NB4 (cell line): ENCODE measurements around the gene DGKB.
"Not testable (repeated sequence)": the region's sequence is repeated elsewhere in the genome, so short reads cannot be mapped to it uniquely, and the experiment has no call there.

Experiments used
- DNase-seq: peaks from one replicate; pipeline ENCODE4 v3.0.0; 2010; ENCODE audit warnings: low read depth
- H3K4me3 ChIP-seq: one replicate; pipeline ENCODE4 v1.5.1; 2011; ENCODE audit warnings: mild to moderate bottlenecking, low read depth, low read length, moderate library complexity
- MYC ChIP-seq: IDR thresholded peaks from 2 replicates; pipeline ENCODE4 v1.6.1; 2011; ENCODE audit warnings: low read depth, low read length
- POLR2A ChIP-seq: IDR thresholded peaks from 2 replicates; pipeline ENCODE4 v1.6.1; 2011; ENCODE audit warnings: mild to moderate bottlenecking; ENCODE audit not compliant: insufficient read length; ENCODE audit errors: extremely low read depth
- TF ChIP-seq, protein P1 (sequence below): IDR thresholded peaks from 2 replicates; pipeline ENCODE4 v1.6.1; 2011; ENCODE audit warnings: low read depth, low read length
- TF ChIP-seq, protein P2 (sequence below): IDR thresholded peaks from one replicate; pipeline ENCODE4 v1.5.1; 2012; ENCODE audit warnings: low read depth, low read length

Gene DGKB

DNA sequence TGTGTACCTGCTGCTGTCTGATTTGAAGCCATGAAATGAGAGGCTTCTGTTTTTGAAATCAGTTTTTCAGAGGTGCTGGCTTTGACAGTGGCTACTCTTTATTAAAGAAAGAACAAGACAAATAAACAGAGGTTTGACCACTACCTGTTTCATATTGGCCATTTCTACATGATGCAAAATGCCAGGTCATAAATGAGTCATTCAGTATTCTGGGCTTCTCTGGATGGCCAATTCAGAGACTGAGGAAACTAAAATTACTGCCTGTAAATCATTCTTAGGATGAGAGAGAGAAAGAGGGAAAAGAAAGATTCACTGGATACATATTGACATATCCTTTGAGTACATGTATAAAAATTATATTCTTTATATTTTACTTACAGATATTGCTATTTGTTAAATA lies 609.8 kb downstream of the DGKB start:
- no peak for DNase-seq
- TF ChIP-seq, protein P1, sequence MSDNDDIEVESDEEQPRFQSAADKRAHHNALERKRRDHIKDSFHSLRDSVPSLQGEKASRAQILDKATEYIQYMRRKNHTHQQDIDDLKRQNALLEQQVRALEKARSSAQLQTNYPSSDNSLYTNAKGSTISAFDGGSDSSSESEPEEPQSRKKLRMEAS: no peak
- TF ChIP-seq MYC (no peak), POLR2A (no peak)
- TF ChIP-seq, protein P2, sequence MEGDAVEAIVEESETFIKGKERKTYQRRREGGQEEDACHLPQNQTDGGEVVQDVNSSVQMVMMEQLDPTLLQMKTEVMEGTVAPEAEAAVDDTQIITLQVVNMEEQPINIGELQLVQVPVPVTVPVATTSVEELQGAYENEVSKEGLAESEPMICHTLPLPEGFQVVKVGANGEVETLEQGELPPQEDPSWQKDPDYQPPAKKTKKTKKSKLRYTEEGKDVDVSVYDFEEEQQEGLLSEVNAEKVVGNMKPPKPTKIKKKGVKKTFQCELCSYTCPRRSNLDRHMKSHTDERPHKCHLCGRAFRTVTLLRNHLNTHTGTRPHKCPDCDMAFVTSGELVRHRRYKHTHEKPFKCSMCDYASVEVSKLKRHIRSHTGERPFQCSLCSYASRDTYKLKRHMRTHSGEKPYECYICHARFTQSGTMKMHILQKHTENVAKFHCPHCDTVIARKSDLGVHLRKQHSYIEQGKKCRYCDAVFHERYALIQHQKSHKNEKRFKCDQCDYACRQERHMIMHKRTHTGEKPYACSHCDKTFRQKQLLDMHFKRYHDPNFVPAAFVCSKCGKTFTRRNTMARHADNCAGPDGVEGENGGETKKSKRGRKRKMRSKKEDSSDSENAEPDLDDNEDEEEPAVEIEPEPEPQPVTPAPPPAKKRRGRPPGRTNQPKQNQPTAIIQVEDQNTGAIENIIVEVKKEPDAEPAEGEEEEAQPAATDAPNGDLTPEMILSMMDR: no peak
- H3K4me3 ChIP-seq: no peak overlapping the region

DNA sequence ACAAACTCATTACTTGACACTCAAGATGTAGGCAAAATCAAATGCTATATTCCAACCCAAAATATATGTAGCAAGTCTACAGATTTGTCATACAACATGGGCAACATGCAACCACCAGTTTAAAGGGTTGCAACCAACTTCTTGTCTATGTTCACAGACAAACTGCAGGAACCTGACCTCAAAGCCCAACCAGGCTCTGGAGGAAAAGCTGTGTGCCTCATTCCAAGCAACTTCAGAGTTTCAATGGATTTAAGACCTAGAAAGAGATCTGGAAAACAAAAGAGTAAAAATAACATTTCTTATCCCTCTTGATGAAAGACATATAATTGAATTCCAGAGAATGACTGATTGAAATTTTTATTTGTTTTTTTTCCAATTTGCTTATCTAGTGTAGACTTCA lies 612.6 kb downstream of the DGKB start:
- TF ChIP-seq, protein P1: no peak
- TF ChIP-seq, protein P2: no peak
- TF ChIP-seq POLR2A (no peak), MYC (no peak)
- no peak for DNase-seq
- no peak overlapping the region for H3K4me3 ChIP-seq

DNA sequence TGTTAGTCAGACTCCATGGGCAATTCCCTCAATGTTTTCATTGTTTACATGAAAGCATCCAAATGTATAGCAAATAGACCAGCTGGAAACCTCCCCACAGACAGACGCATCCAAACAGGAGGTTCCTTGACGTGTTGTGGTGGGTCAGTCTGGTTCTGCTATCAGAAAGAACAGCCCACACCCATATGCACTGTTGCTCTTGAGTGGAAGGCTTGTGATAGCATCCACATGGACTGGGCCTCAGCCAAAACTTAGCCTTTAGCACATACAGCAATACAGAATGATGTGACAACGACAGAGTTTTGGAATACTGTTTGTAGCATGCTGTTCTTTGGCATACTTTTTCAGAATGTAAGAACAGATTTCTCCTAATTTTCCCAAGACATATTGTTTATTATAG lies 613.9 kb downstream of the DGKB start:
- TF ChIP-seq, protein P1: no peak
- TF ChIP-seq POLR2A: no peak
- no peak for TF ChIP-seq MYC
- TF ChIP-seq, protein P2: no peak
- no peak for DNase-seq
- no peak overlapping the region for H3K4me3 ChIP-seq

DNA sequence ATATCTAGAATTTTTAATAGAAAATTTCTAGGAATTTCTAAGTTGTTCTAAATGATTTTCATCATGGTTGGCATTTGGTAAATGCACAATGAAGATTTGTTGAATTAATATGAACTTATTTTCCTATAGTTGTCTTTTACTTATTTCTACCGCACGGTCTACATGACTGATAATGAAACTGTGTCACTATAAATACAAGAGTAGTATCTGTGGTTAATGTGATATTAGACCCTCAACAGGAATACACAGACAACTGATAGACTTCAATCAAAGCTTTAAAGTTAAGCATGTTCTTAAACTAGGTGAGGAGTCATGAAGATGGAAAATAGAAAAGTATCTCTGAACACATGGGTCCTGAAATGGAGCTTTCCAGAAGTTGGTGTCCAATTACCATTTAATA lies 615.2 kb downstream of the DGKB start:
- TF ChIP-seq, protein P2: no peak
- TF ChIP-seq, protein P1: no peak
- TF ChIP-seq POLR2A: no peak
- no peak for TF ChIP-seq MYC
- no peak for DNase-seq

DNA sequence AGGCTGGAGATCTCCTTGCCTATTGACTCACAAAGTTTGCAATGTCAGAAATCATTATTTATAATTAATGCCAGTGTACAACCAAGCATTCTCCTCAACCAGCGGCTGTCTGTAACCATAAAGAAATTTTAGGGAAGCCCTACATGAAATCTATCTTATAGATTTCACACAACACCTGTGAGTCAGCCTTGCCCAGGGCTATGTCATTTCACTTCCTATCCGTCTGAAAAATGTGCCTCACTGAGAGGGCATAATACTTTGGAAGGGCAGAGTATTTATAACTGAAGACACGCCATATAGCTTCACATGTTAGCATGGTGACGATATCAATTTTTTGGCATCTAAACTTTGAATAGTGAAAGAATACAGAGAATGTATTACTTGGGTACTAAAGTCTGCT lies 616.5 kb downstream of the DGKB start:
- TF ChIP-seq POLR2A (no peak), MYC (no peak)
- TF ChIP-seq, protein P1: no peak
- TF ChIP-seq, protein P2: no peak
- no peak for DNase-seq
- H3K4me3 ChIP-seq: no peak overlapping the region

More for the DNA sequence above, 615.2 kb downstream of the DGKB start:
- no peak overlapping the region for H3K4me3 ChIP-seq

DNA sequence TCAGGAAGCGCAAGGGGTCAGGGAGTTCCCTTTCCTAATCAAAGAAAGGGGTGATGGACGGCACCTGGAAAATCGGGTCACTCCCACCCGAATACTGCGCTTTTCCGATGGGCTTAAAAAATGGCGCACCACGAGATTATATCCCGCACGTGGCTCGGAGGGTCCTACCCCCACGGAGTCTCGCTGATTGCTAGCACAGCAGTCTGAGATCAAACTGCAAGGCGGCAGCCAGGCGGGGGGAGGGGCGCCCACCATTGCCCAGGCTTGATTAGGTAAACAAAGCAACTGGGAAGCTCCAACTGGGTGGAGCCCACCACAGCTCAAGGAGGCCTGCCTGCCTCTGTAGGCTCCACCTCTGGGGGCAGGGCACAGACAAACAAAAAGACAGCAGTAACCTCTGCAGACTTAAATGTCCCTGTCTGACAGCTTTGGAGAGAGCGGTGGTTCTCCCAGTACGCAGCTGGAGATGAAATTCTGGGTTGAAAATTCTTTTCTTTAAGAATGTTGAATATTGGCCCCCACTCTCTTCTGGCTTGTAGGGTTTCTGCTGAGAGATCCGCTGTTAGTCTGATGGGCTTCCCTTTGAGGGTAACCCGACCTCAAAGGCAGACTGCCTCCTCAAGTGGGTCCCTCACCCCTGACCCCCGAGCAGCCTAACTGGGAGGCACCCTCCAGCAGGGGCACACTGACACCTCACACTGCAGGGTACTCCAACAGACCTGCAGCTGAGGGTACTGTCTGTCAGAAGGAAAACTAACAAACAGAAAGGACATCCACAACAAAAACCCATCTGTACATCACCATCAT lies 623.3 kb downstream of the DGKB start:
- not testable (repeated sequence) for H3K4me3 ChIP-seq, DNase-seq
